Mammary epithelial cell (primary cell): ENCODE results near the gene XRCC6.

Experiments
- EZH2 ChIP-seq: IDR thresholded peaks from 2 replicates; pipeline ENCODE4 v1.6.1; 2012; ENCODE audit warnings: low read length, inconsistent platforms, borderline replicate concordance
- TF ChIP-seq, protein P1 (sequence below), 2 donors: IDR thresholded peaks in 1 of 2; conservative IDR thresholded peaks in 1 of 2; 2 replicates each; pipeline ENCODE4 v1.5.1; 2011 to 2012; ENCODE audit warnings: inconsistent platforms in 2 of 2, low read length in 2 of 2, mild to moderate bottlenecking in 2 of 2, control low read depth in 1 of 2, low read depth in 1 of 2; ENCODE audit not compliant: insufficient read depth in 1 of 2; ENCODE audit errors: extremely low read depth in 1 of 2

- TF ChIP-seq, protein P1, sequence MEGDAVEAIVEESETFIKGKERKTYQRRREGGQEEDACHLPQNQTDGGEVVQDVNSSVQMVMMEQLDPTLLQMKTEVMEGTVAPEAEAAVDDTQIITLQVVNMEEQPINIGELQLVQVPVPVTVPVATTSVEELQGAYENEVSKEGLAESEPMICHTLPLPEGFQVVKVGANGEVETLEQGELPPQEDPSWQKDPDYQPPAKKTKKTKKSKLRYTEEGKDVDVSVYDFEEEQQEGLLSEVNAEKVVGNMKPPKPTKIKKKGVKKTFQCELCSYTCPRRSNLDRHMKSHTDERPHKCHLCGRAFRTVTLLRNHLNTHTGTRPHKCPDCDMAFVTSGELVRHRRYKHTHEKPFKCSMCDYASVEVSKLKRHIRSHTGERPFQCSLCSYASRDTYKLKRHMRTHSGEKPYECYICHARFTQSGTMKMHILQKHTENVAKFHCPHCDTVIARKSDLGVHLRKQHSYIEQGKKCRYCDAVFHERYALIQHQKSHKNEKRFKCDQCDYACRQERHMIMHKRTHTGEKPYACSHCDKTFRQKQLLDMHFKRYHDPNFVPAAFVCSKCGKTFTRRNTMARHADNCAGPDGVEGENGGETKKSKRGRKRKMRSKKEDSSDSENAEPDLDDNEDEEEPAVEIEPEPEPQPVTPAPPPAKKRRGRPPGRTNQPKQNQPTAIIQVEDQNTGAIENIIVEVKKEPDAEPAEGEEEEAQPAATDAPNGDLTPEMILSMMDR (conservative IDR thresholded peaks at IDR 0.05 in 1 of 2, IDR thresholded peaks at IDR 0.05 in 1 of 2; ENCODE audit: extremely low read depth in 1 of 2, insufficient read depth in 1 of 2, low read depth in 1 of 2, low read length in 2 of 2) = no peak
- no peak for TF ChIP-seq EZH2
These were observed 35.5 kb downstream of the XRCC6 start for GRCh38 chr22:41656556-41656955.
